A673 (cell line): Measurements from ENCODE around the gene ITCH. TPM values are rescaled to one million over a fixed set of nuclear protein-coding genes. Genes with fewer than 3 reads are reported as not detected.

Source experiments
- BruUV-seq: library from RNA; stranded (reverse); fragments of 400-500 nt; replicated peaks from 2 replicates; lab custom pipeline; 2021; lab: Mats Ljungman, UMichigan
- CTCF ChIA-PET: fragments of 300-600 bp; sonication (Branson Sonifier 250); formaldehyde crosslinking; loops from one replicate; lab custom pipeline; 2022; ENCODE audit warnings: antibody characterized with exemption; lab: Charles Lee
- POLR2A ChIA-PET: fragments of 300-600 bp; sonication (Branson Sonifier 250); formaldehyde crosslinking; loops from one replicate; lab custom pipeline; 2022; ENCODE audit warnings: antibody characterized with exemption; ENCODE audit not compliant: low non-redundant PET; lab: Charles Lee
- DNase-seq: peaks from one replicate; pipeline ENCODE4 v3.0.0-alpha.2; 2015; ENCODE audit warnings: low spot score
- H3K27ac ChIP-seq: fragments of 200-600 bp; sonication (generic); 2 replicates; pipeline ENCODE4 v1.5.1; 2016; ENCODE audit warnings: mixed run types, low read depth, mild to moderate bottlenecking, mixed read lengths, antibody characterized with exemption, low read length; ENCODE audit not compliant: poor library complexity, severe bottlenecking
- H3K27me3 ChIP-seq: fragments of 200-600 bp; sonication (generic); replicated peaks from 2 replicates; pipeline ENCODE4 v1.6.1; 2017; ENCODE audit warnings: mixed run types, low read depth, mild to moderate bottlenecking, mixed read lengths, antibody characterized with exemption, low read length; ENCODE audit not compliant: insufficient read depth, poor library complexity
- H3K36me3 ChIP-seq: fragments of 200-600 bp; sonication (generic); 2 replicates; pipeline ENCODE4 v1.6.1; 2016; ENCODE audit warnings: mixed run types, mild to moderate bottlenecking, mixed read lengths, antibody characterized with exemption, low read length; ENCODE audit not compliant: insufficient read depth, poor library complexity, severe bottlenecking
- H3K4me1 ChIP-seq: fragments of 200-600 bp; sonication (generic); 2 replicates; pipeline ENCODE4 v1.6.1; 2017; ENCODE audit warnings: mixed run types, mild to moderate bottlenecking, mixed read lengths, antibody characterized with exemption, low read length; ENCODE audit not compliant: insufficient read depth, poor library complexity, severe bottlenecking
- H3K4me3 ChIP-seq: fragments of 200-600 bp; sonication (generic); 2 replicates; pipeline ENCODE4 v1.5.1; 2016; ENCODE audit warnings: low read depth, mixed run types, mild to moderate bottlenecking, mixed read lengths, low read length; ENCODE audit not compliant: poor library complexity, severe bottlenecking
- H3K9me3 ChIP-seq: fragments of 200-600 bp; sonication (generic); 2 replicates; pipeline ENCODE4 v1.6.1; 2016; ENCODE audit warnings: mixed run types, low read depth, mild to moderate bottlenecking, mixed read lengths, antibody characterized with exemption, low read length; ENCODE audit not compliant: poor library complexity, severe bottlenecking
- CTCF ChIP-seq: fragments of 300-800, 200-600 bp; sonication (generic); conservative IDR thresholded peaks from 2 replicates; pipeline ENCODE4 v1.5.1; 2017; ENCODE audit warnings: low read depth, mild to moderate bottlenecking, antibody characterized with exemption, low read length, moderate library complexity, mixed read lengths
- EZH2 ChIP-seq: fragments of 200-600 bp; sonication (generic); IDR thresholded peaks from 2 replicates; pipeline ENCODE4 v1.6.1; 2017; ENCODE audit warnings: borderline replicate concordance, low read depth, mild to moderate bottlenecking, mixed read lengths, antibody characterized with exemption, low read length; ENCODE audit not compliant: poor library complexity, severe bottlenecking
- intact Hi-C: fragments of 100-400 bp; cut with micrococcal nuclease; formaldehyde crosslinking; loops from one replicate; pipeline ENCODE4 v1.10.0; 2022; ENCODE audit not compliant: unreplicated experiment
- total RNA-seq: library from RNA; stranded (reverse); gene quantifications from 2 replicates; pipeline ENCODE4 v1.2.3, GENCODE V29; 2021

Gene ITCH
- total RNA-seq, 1 experiment from 2014 or later: 56.2 TPM

GRCh38 chr20:34388678-34389077, 25.6 kb downstream of the ITCH start:
- ChIA-PET POLR2A (no interaction called here), CTCF (no interaction called here)
- Histone ChIP-seq H3K27ac (peak overlapping the region; percentile 45), H3K4me1 (peaks cover 27% of the 10 kb centered on the region), H3K4me3 (no peak overlapping the region), H3K27me3 (no peaks in the 10 kb centered on the region), H3K36me3 (peaks cover 7% of the 10 kb centered on the region), H3K9me3 (no peaks in the 10 kb centered on the region)
- intact Hi-C loops: no loop called here
- TF ChIP-seq CTCF: no peak
- TF ChIP-seq EZH2: no peak
- BruUV-seq: no TSS peak
- DNase-seq: no peak

- BruUV-seq: no TSS peak
- peaks cover 12% of the 10 kb centered on the region for H3K36me3 ChIP-seq
- DNase-seq: peak; percentile 92
- ChIA-PET CTCF (no interaction called here), POLR2A (no interaction called here)
- TF ChIP-seq EZH2 (no peak), CTCF (no peak)
- peak overlapping the region; percentile 45 for H3K27ac ChIP-seq
- intact Hi-C loops: no loop called here
- H3K27me3 ChIP-seq: no peaks in the 10 kb centered on the region
- peaks cover 27% of the 10 kb centered on the region for H3K4me1 ChIP-seq
- H3K4me3 ChIP-seq: no peak overlapping the region
- H3K9me3 ChIP-seq: no peaks in the 10 kb centered on the region
These were observed 26.3 kb downstream of the ITCH start for GRCh38 chr20:34389206-34389953.

- peaks cover 16% of the 10 kb centered on the region for H3K36me3 ChIP-seq
- no peaks in the 10 kb centered on the region for H3K9me3 ChIP-seq
- CTCF ChIA-PET: no interaction called here
- intact Hi-C loops: no loop called here
- POLR2A ChIA-PET: interaction anchor here (0.7 kb wide), 1 partner anchor 37 kb away, joined by 24 read pairs; no protein-coding TSS in a partner anchor
- peak overlapping the region; percentile 45 for H3K27ac ChIP-seq
- peaks cover 27% of the 10 kb centered on the region for H3K4me1 ChIP-seq
- TF ChIP-seq CTCF: no peak
- TF ChIP-seq EZH2: no peak
- no peak overlapping the region for H3K4me3 ChIP-seq
- peak; percentile 17 for DNase-seq
- no peaks in the 10 kb centered on the region for H3K27me3 ChIP-seq
- BruUV-seq: no TSS peak
These were observed 27.0 kb downstream of the ITCH start for GRCh38 chr20:34389954-34390555.
